Measurements from ENCODE around the gene CDK11B. TPM values are rescaled to one million over a fixed set of nuclear protein-coding genes. Genes with fewer than 3 reads are reported as not detected.

CDK11B gene
- total RNA-seq, 1 donor from 2014 or later = 23.4 TPM

GRCh38 chr1:1617925-1618324 is 40.9 kb downstream of the CDK11B start:
- Mint-ChIP-seq H3K4me1 (ENCODE audit: low read depth, unreplicated experiment) (peaks cover 18% of the 10 kb centered on the region), H3K4me3 (ENCODE audit: unreplicated experiment) (peak overlapping the region; percentile 92), H3K9me3 (ENCODE audit: unreplicated experiment) (no peaks in the 10 kb centered on the region), H3K27ac (ENCODE audit: unreplicated experiment) (no peak overlapping the region), H3K36me3 (ENCODE audit: low read depth, unreplicated experiment) (peaks cover 4% of the 10 kb centered on the region), H3K27me3 (ENCODE audit: low read depth, unreplicated experiment) (no peaks in the 10 kb centered on the region)
- no peak overlapping the region for H3K4me3 ChIP-seq (ENCODE audit: insufficient read depth, low read depth, low read length)
- peaks cover 33% of the 10 kb centered on the region for H3K4me1 ChIP-seq (ENCODE audit: insufficient read depth, low read length)
- no peak overlapping the region for H2AFZ ChIP-seq (ENCODE audit: low read depth, low read length)
- H4K20me1 ChIP-seq (ENCODE audit: insufficient read depth, low read length) = peaks cover 80% of the 10 kb centered on the region
- no peak overlapping the region for H3K4me2 ChIP-seq (ENCODE audit: low read length)
- no peak overlapping the region for H3K9ac ChIP-seq (ENCODE audit: low read length)
- no peak for TF ChIP-seq CTCF (IDR thresholded peaks at IDR 0.05; ENCODE audit: insufficient read depth, low read depth, low read length)
- no peak for TF ChIP-seq EZH2 (IDR thresholded peaks at IDR 0.05; ENCODE audit: insufficient read depth, low read length)
- H3K36me3 ChIP-seq (ENCODE audit: insufficient read depth, low read length) = peaks cover 3% of the 10 kb centered on the region
- no peaks in the 10 kb centered on the region for H3K9me3 ChIP-seq (ENCODE audit: insufficient read depth, low read depth, low read length)
- H3K27ac ChIP-seq (ENCODE audit: low read depth, low read length) = no peak overlapping the region
- no peaks in the 10 kb centered on the region for H3K27me3 ChIP-seq (ENCODE audit: insufficient read depth, low read length)
- no peak for FAIRE-seq
- H3K79me2 ChIP-seq (ENCODE audit: insufficient read depth, low read length) = peaks cover 45% of the 10 kb centered on the region
- DNase-seq (ENCODE audit: low read depth) = no peak

GRCh38 chr1:1617516-1617915 is 41.3 kb downstream of the CDK11B start:
- Histone ChIP-seq H3K36me3 (ENCODE audit: insufficient read depth, low read length) (peaks cover 3% of the 10 kb centered on the region), H4K20me1 (ENCODE audit: insufficient read depth, low read length) (peaks cover 76% of the 10 kb centered on the region), H3K27me3 (ENCODE audit: insufficient read depth, low read length) (no peaks in the 10 kb centered on the region), H3K4me2 (ENCODE audit: low read length) (peak overlapping the region; percentile 95), H3K9ac (ENCODE audit: low read length) (peak overlapping the region; percentile 100), H3K4me1 (ENCODE audit: insufficient read depth, low read length) (peaks cover 29% of the 10 kb centered on the region), H3K9me3 (ENCODE audit: insufficient read depth, low read depth, low read length) (no peaks in the 10 kb centered on the region), H3K4me3 (ENCODE audit: insufficient read depth, low read depth, low read length) (peak overlapping the region; percentile 77), H2AFZ (ENCODE audit: low read depth, low read length) (no peak overlapping the region), H3K27ac (ENCODE audit: low read depth, low read length) (no peak overlapping the region), H3K79me2 (ENCODE audit: insufficient read depth, low read length) (peaks cover 45% of the 10 kb centered on the region)
- TF ChIP-seq EZH2 (IDR thresholded peaks at IDR 0.05; ENCODE audit: insufficient read depth, low read length) = no peak
- no peak for TF ChIP-seq CTCF (IDR thresholded peaks at IDR 0.05; ENCODE audit: insufficient read depth, low read depth, low read length)
- H3K4me1 Mint-ChIP-seq (ENCODE audit: low read depth, unreplicated experiment) = peaks cover 14% of the 10 kb centered on the region
- no peaks in the 10 kb centered on the region for H3K9me3 Mint-ChIP-seq (ENCODE audit: unreplicated experiment)
- no peak for DNase-seq (ENCODE audit: low read depth)
- no peak for FAIRE-seq
- peak overlapping the region; percentile 18 for H3K27ac Mint-ChIP-seq (ENCODE audit: unreplicated experiment)
- H3K36me3 Mint-ChIP-seq (ENCODE audit: low read depth, unreplicated experiment) = peaks cover 4% of the 10 kb centered on the region
- peak overlapping the region; percentile 92 for H3K4me3 Mint-ChIP-seq (ENCODE audit: unreplicated experiment)
- H3K27me3 Mint-ChIP-seq (ENCODE audit: low read depth, unreplicated experiment) = no peaks in the 10 kb centered on the region

- no peaks in the 10 kb centered on the region for H3K9me3 Mint-ChIP-seq (ENCODE audit: unreplicated experiment)
- Histone ChIP-seq H3K9me3 (ENCODE audit: insufficient read depth, low read depth, low read length) (no peaks in the 10 kb centered on the region), H3K27me3 (ENCODE audit: insufficient read depth, low read length) (no peaks in the 10 kb centered on the region), H4K20me1 (ENCODE audit: insufficient read depth, low read length) (peaks cover 74% of the 10 kb centered on the region), H3K4me2 (ENCODE audit: low read length) (peak overlapping the region; percentile 95), H3K36me3 (ENCODE audit: insufficient read depth, low read length) (peaks cover 3% of the 10 kb centered on the region), H3K9ac (ENCODE audit: low read length) (peak overlapping the region; percentile 100), H3K4me1 (ENCODE audit: insufficient read depth, low read length) (peaks cover 24% of the 10 kb centered on the region), H3K79me2 (ENCODE audit: insufficient read depth, low read length) (peaks cover 45% of the 10 kb centered on the region), H3K4me3 (ENCODE audit: insufficient read depth, low read depth, low read length) (peak overlapping the region; percentile 77), H2AFZ (ENCODE audit: low read depth, low read length) (no peak overlapping the region), H3K27ac (ENCODE audit: low read depth, low read length) (no peak overlapping the region)
- FAIRE-seq = no peak
- H3K4me3 Mint-ChIP-seq (ENCODE audit: unreplicated experiment) = peak overlapping the region; percentile 92
- no peaks in the 10 kb centered on the region for H3K27me3 Mint-ChIP-seq (ENCODE audit: low read depth, unreplicated experiment)
- TF ChIP-seq CTCF (IDR thresholded peaks at IDR 0.05; ENCODE audit: insufficient read depth, low read depth, low read length) = no peak
- no peak for TF ChIP-seq EZH2 (IDR thresholded peaks at IDR 0.05; ENCODE audit: insufficient read depth, low read length)
- no peak overlapping the region for H3K27ac Mint-ChIP-seq (ENCODE audit: unreplicated experiment)
- H3K4me1 Mint-ChIP-seq (ENCODE audit: low read depth, unreplicated experiment) = peaks cover 9% of the 10 kb centered on the region
- no peak for DNase-seq (ENCODE audit: low read depth)
- peaks cover 6% of the 10 kb centered on the region for H3K36me3 Mint-ChIP-seq (ENCODE audit: low read depth, unreplicated experiment)
Observed at GRCh38 chr1:1616838-1617237, 42.0 kb downstream of the CDK11B start.
